Hematopoietic multipotent progenitor cell treated with erythropoietin and hydrocortisone succinate and interleukin-3 and kit ligand, for 8 days (in vitro differentiated cells): Measurements from ENCODE around the gene PPFIA3.
A peak's percentile ranks its signal among the peaks of the same experiment; 100 is the strongest.

Experiments
- DNase-seq: peaks from one replicate; pipeline ENCODE4 v3.0.0-alpha.2; 2015

PPFIA3 gene

GRCh38 chr19:49189259-49189658 lies 69.9 kb downstream of the PPFIA3 start:
- DNase-seq: no peak

- DNase-seq: no peak
Observed at GRCh38 chr19:49190781-49191180, 71.4 kb downstream of the PPFIA3 start.

- no peak for DNase-seq
Observed at GRCh38 chr19:49193822-49194394, 74.6 kb downstream of the PPFIA3 start.

- DNase-seq: no peak
Observed at GRCh38 chr19:49194408-49194807, 75.1 kb downstream of the PPFIA3 start.

- no peak for DNase-seq
Observed at GRCh38 chr19:49196527-49197240, 77.3 kb downstream of the PPFIA3 start.

GRCh38 chr19:49200238-49200862 lies 81.0 kb downstream of the PPFIA3 start:
- DNase-seq: peak; percentile 6
